GM12874 (cell line): ENCODE results near the gene PCGF3.

ENCODE experiments used
- TF ChIP-seq, protein P1 (sequence below): IDR thresholded peaks from 2 replicates; pipeline ENCODE4 v1.5.1; 2011; ENCODE audit warnings: low read depth, mild to moderate bottlenecking, control low read depth, low read length, moderate library complexity; ENCODE audit not compliant: insufficient read depth

The PCGF3 gene

DNA sequence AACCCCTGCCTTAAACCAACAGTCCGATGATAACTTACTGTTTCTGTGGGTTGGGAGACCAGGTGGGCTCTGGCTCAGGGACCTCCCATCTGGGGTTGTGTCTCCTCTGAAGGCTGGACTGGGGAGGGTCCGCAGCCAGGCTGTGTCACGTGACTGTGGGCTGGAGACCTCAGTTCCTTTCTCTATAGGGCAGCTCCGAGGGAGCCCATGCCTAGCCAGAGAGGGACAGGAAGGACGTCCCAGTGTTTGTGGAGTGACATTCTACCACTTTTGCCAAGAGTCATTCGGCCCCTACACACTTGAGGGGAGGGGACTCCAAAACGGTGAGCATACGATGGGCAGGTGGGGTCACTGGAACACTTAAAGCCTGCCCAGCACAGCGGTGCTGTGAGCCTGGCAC, 4.5 kb downstream of the PCGF3 start:
- TF ChIP-seq, protein P1, sequence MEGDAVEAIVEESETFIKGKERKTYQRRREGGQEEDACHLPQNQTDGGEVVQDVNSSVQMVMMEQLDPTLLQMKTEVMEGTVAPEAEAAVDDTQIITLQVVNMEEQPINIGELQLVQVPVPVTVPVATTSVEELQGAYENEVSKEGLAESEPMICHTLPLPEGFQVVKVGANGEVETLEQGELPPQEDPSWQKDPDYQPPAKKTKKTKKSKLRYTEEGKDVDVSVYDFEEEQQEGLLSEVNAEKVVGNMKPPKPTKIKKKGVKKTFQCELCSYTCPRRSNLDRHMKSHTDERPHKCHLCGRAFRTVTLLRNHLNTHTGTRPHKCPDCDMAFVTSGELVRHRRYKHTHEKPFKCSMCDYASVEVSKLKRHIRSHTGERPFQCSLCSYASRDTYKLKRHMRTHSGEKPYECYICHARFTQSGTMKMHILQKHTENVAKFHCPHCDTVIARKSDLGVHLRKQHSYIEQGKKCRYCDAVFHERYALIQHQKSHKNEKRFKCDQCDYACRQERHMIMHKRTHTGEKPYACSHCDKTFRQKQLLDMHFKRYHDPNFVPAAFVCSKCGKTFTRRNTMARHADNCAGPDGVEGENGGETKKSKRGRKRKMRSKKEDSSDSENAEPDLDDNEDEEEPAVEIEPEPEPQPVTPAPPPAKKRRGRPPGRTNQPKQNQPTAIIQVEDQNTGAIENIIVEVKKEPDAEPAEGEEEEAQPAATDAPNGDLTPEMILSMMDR = no peak

DNA sequence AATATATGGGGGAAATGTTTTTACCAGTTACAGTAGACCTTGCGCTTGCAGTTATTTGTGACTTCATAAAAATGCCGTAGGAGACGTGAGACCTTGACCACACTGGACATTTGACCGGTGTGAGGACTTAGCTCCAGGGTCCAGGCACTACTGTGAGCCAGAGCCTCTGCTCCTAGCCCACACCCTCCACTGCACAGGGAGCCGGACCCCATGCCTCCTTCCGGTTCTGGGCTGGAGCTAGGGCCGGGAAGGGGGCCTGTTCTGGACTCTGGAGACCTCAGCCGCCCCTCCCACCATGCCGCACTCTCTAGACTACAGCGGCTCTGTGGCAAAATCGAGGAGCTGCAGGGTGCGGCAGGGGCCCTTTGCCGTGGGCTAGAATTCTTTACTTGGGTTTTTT, 5.3 kb downstream of the PCGF3 start:
- TF ChIP-seq, protein P1 = no peak

DNA sequence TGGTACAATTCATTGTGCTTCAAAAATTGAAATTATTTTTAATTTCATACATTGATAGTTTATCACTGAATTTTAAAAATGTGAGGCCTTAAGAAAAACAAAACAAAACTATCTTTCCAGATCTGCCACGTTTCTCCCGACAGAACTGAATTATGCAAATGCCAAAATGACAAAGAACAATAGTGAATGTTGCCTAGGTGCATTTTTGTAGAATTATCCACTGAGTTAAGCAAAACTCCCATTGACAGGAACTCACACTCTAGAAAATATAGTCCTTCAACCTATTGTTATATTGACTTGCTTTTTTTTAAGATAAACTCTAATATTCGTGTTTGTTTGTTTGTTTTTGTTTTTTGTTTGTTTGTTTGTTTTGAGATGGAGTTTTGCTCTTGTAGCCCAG, 6.5 kb downstream of the PCGF3 start:
- TF ChIP-seq, protein P1 = no peak

DNA sequence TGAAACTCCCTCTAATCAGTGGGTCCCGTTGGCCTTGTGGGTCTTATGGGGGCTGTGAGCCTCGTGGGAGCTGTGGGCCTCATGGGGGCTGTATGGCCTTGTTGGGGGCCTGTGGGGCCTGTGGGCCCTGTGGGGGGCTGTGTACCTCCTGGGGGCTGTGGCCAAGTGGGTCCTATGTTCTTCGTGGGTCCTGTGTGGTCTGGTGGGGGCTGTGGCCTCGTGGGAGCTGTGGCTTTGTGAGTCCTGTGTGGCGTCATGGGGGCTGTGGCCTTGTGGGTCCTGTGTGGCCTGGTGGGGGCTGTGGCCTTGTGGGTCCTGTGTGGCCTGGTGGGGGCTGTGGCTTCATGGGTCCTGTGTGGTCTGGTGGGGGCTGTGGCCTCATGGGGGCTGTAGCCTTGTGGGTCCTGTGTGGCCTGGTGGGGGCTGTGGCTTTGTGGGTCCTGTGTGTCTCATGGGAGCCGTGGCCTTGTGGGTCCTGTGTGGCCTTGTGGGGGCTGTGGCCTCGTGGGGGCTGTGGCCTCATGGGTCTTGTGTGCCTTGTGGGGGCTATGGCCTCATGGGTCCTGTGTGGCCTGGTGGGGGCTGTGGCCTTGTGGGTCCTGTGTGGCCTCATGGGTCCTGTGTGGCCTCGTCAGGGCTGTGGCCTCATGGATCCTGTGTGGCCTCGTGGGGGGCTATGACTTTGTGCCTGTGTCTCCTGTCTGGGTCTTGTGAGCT, 7.4 kb downstream of the PCGF3 start:
- TF ChIP-seq, protein P1 = no peak

DNA sequence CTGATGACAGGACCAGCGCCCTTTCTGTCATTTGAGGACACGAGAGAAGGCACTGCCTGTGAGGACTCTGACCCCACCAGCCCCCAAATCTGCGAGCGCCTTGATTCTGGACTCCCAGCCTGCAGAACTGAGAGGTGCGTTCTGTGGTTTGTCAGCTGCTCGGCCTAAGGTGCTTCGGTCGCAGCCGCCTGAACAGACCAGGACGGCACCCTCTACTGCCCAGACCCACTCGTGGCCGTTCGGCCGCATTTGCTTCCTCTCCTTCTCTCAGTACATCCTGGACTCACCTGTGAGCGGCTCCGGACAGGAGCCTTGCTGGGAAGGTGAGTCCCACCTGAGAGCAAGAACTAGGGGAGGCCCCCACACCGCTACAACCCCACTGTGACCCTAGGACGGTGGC, 8.5 kb downstream of the PCGF3 start:
- TF ChIP-seq, protein P1 = no peak

DNA sequence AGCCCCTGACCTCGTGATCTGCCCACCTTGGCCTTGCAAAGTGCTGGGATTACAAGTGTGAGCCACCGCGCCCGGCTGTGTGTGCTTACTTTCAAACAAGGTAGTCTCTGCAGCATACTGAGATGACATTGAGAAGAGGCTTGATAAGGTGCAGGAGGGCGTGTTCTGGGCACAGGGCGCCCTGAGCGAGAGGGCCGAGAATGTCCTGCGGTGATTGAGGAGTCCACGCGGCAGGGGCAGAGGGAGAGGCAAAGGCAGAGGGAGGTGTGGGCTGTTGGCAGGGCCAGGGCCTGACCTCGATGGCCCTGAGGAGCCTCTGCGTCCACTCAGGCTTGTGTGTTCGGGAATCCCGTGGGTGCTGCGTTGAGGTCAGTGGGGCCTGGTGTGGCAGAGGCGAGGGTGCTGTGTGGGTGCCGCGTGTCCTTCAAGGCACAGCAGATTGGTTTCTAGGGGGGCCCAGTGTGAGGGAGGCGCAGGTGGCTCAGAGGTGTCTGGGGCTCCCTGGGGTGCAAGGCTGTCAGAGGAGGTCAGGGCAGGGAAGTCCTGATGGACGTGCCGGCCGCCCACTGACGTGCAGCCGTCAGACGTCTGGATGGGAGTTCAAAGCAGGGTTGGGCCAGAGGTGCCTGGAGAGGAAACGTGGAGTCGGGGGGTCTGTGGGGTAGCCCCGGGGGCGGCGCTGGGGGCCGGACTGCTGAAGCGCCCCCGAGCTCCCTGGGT, 12.1 kb downstream of the PCGF3 start:
- TF ChIP-seq, protein P1 = no peak

DNA sequence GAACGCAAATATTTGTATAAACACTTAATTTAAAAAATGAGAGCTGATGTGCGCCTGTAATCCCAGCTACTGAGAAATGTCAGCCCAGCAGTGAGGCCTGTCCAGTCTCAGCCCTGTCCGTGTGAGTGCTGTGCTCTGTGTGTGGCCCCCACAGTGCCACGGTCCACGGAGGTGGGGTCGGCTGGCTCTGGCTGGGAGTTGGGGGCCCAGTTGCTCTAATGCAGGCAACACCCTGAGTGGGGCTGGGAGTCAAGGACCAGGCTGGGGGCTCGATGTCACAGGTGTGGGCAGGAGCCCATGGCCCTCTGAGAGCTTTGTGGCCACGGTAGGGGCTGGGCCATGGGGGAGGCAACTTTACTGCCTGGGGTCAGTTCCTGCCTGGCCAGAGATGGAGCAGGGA, 12.8 kb downstream of the PCGF3 start:
- TF ChIP-seq, protein P1 = no peak
